Activated gamma-delta T cell treated with anti-CD3 and anti-CD28 coated beads, Interleukin-2, amount 50 U/mL, for 16 hours (primary cell): ENCODE measurements around the gene NLRP6.
"Not testable (repeated sequence)": the region's sequence is repeated elsewhere in the genome, so short reads cannot be mapped to it uniquely, and the experiment has no call there.

Source experiments
- DNase-seq: peaks from one replicate; pipeline ENCODE4 v3.0.0-alpha.2; 2020; ENCODE audit warnings: low read depth

The NLRP6 gene

GRCh38 chr11:308740-309665 is 30.8 kb downstream of the NLRP6 start:
- not testable (repeated sequence) for DNase-seq

GRCh38 chr11:309979-310572 is 31.9 kb downstream of the NLRP6 start:
- not testable (repeated sequence) for DNase-seq

- DNase-seq = not testable (repeated sequence)
Observed at GRCh38 chr11:311013-311748, 33.0 kb downstream of the NLRP6 start.

DNA sequence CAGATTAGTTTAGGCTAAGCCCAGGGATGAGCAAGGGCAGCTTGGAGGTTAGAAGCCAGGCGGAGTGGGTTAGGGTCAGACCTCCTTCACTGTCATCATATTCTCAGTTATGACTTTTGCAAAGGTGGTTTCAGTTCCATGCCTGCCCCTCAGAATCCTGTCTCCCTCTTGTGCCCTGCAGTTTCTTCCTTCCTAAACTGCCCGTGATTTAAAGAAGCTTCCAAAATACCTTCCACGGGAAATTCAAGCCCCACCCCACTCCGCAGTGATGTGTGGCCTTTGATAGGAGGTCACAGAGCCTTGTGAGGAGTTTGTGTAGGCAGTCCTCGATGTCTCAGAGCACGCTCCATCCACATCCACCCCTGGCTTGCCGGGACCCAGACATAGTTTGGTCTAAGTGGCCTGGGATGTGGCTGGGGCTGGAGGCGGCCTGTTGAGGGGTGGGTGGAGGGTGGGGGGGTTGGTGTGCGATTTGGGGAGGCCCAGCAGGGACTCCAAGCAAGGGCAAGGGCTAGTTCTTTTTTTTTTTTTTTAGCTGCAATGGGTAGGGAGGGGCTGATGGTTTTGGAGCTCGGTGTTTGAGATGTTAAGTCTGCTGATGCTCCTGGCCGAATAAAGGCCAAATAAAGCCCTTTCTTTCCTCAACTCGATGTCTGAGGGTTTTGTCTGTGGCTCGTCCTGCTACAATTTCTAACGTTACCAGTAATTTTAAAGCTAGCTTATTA is 34.0 kb downstream of the NLRP6 start:
- no peak for DNase-seq

GRCh38 chr11:313304-313786 is 35.1 kb downstream of the NLRP6 start:
- no peak for DNase-seq

DNA sequence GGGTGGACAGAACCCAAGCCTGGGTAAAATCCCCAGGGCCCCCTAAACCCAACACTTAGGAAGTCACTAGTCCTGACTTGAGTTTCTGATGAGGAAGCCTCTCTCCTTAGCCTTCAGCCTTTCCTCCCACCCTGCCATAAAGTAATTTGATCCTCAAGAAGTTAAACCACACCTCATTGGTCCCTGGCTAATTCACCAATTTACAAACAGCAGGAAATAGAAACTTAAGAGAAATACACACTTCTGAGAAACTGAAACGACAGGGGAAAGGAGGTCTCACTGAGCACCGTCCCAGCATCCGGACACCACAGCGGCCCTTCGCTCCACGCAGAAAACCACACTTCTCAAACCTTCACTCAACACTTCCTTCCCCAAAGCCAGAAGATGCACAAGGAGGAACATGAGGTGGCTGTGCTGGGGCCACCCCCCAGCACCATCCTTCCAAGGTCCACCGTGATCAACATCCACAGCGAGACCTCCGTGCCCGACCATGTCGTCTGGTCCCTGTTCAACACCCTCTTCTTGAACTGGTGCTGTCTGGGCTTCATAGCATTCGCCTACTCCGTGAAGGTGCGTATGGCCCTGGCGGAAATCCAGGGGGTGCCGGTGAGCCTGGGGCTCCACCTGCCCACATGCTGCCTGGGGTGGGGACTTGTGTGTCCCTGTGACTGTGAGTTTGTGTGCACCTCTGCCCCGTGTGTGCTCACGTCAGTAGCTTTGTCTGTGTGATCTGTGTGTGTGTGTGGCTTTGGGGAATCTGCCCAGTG is 35.8 kb downstream of the NLRP6 start, which contains the start of gene IFITM1:
Gene IFITM1 (plus strand): TSS at position 254 of the 767 bp plus-strand sequence. CDS start 131 bp downstream, at position 385.
- DNase-seq = no peak

DNA sequence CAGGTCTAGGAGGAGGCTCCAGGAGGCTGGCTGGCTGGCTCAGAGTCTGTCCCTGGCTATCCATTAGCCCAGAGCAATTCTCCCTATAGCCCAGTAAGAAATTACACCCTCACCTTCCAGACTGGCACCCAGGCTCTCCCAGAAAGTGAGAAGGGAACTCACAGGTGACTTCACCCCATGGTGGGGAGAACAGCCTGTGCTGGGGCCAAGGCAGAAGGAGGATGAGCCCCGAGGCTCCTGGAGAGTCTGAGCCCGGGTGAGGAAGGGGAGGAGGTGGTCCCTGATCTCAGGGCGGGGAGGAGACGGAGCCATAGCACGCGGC is 36.3 kb downstream of the NLRP6 start:
- not testable (repeated sequence) for DNase-seq

GRCh38 chr11:315051-315481 is 36.9 kb downstream of the NLRP6 start:
- no peak for DNase-seq

- no peak for DNase-seq
Observed at GRCh38 chr11:315516-315994, 37.3 kb downstream of the NLRP6 start.

DNA sequence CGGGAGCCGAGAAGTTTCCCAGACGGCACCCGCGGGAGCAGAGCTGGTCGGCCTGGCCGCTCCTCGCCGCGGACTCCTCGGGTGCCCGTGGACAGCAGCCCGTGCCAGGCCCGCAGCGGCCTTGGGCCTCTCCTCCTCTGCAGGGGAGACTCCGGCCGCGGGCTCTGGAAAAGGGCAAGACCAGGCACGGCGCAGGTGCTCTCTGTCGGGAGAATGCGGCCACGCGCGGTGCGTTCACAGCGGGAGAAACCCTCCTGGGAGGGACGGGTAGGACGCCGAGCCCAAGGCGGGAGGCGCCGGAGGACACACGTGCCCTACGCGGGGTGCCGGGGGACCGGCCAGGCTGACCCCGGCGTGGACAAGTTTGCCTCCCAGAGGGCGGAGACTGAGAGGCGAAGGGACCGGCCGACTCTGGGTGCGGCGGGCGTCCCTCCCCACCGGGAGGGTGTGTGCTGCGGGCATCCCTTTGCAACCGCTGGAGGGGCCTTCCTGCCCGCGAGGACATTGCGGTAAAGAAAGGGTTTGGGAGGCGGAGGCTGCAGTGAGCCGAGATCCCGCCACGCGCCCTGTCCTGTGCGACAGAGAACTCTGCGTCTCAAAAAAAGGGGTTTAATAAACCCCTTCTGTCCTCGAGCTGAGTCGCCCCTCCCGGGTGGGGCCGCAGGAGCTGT is 38.0 kb downstream of the NLRP6 start:
- DNase-seq = no peak

GRCh38 chr11:316891-317301 is 38.7 kb downstream of the NLRP6 start:
- no peak for DNase-seq

GRCh38 chr11:317668-318404 is 39.6 kb downstream of the NLRP6 start:
- not testable (repeated sequence) for DNase-seq

DNA sequence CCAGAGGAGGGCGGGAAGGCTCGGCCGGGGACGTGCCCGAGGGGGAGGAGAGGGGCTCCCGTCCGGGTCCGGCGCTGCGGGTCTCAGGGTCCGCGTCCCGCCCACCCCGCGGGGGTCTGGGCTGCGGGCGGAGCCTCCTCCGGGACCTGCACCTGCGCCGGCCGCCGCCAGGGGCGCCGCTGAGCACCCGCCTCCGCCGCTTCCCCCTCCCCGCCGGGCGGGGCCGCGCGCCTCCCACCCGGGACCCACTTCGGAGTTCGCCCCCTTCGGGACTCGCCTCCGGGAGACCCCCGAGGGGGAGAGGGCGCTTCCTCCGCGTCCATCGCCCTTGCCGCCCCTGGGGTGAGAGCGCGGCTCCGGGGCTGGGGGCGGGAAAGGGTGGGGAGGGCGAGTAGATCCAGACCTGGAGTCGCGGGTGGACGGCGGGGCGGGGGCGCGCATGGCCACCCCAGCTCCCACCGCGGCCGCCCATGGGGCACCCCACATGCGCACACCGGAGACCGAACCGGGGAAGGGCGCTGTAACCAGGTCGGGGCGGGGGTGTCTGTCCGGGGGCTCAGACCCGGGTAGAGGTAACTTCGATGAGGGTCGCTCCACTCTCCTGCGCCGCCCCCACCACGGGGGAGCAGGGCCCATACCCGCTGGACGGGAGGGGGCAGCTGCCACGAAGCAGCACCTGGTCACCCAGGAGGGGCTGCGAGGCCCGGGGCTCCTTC is 40.4 kb downstream of the NLRP6 start:
- not testable (repeated sequence) for DNase-seq

DNA sequence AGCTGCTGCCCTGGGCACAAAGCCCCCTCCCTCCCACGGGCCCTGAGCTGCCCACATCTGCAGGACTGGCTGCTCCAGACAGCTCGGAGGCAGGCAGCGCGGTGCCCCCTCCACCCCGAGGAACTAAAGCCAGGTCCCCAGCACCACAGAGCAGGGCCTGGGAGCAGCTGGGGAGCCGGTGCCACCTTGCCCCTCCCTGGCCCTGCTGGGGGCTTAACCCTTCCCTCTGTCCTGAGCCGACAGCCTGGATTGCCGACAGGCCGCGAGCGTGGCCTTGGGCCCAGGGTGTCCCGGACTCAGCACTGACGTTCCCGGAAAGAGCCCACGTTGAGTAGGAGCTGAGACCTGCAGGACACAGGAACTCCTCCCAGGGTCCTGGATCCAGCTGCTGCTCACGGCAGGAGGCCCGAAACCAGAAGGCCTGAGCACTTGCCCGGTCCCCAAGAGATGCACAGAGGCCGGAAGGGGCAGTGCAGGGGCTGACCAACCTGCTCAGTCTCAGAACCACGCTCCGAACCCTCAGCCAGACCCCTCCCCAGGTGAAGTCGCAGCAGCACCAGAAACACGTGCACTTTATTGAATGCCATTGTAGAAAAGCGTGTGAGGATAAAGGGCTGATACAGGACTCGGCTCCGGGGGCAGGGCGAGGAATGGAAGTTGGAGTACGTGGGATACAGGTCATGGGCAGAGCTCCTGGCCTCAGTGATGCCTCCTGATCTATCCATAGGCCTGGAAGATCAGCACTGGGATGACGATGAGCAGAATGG is 41.1 kb downstream of the NLRP6 start:
- not testable (repeated sequence) for DNase-seq

DNA sequence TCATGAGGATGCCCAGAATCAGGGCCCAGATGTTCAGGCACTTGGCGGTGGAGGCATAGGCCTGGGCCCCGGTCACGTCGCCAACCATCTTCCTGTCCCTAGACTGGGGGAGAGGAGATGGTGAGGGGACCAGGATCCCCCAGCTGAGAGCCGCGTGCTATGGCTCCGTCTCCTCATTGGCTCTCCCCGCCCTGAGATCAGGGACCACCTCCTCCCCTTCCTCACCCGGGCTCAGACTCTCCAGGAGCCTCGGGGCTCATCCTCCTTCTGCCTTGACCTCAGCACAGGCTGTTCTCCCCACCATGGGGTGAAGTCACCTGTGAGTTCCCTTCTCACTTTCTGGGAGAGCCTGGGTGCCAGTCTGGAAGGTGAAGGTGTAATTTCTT is 41.7 kb downstream of the NLRP6 start:
- DNase-seq = not testable (repeated sequence)

GRCh38 chr11:324156-324555 is 45.9 kb downstream of the NLRP6 start:
- DNase-seq = no peak

DNA sequence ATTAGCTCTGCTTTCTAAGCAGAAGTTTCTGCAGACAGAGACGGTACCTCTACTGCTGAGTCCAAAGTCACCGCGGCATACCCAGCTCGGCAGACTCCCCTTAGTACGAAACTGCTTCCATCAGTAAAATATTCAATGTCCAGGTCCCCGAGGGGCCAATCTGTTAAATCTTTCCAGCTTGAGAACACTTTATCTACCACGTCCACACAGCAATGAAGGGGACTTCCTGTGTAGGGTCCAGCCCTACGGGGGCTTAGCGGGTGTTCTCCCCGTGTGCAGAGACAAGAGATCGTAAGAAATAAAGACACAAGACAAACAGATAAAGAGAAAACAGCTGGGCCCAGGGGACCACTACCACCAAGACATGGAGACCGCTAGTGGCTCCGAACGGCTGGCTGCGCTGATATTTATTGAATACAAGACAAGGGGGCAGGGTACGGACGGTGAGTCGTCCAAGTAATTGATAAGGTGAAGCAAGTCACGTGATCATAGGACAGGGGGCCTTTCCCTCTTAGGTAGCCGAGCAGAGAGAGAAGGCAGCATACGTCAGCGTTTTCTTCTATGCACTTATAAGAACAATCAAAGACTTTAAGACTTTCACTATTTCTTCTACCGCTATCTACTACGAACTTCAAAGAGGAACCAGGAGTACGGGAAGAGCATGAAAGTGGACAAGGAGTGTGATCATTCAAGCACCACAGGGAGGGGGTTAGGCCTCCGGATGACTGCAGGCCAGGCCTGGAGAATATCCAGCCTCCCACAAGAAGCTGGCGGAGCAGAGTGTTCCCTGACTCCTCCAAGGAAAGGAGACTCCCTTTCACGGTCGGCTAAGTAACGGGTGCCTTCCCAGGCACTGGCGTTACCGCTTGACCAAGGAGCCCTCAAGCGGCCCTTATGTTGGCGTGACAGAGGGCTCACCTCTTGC is 46.6 kb downstream of the NLRP6 start:
- DNase-seq = not testable (repeated sequence)
